Activated naive CD8-positive, alpha-beta T cell treated with anti-CD3 and anti-CD28 coated beads, Interleukin-2, amount 10 ng/mL, durations not matched to agents 7 days and 5 days (primary cell): ENCODE measurements around the gene SYCE3. TPM values are rescaled to one million over a fixed set of nuclear protein-coding genes. Genes with fewer than 3 reads are reported as not detected.

Source experiments
- total RNA-seq, 2 experiments: library from RNA; stranded (reverse); gene quantifications; one replicate each; pipeline ENCODE4 v1.2.3, GENCODE V29; 2021

Gene SYCE3
- total RNA-seq, 2 experiments from 2014 or later: 0.79 to 1.1 TPM

Other genes with a start within 250 kb of the SYCE3 start
- 1 to 10 TPM; 8.8 to 9.5 TPM for gene DENND6B, start 235.9 kb downstream of the SYCE3 start, total RNA-seq
- gene PPP6R2, start 219.6 kb downstream of the SYCE3 start, total RNA-seq: 10 to 100 TPM; 81.6 to 86.8 TPM
- gene SBF1, start 87.9 kb downstream of the SYCE3 start, total RNA-seq: 100 to 1,000 TPM; 211 to 221 TPM
- gene ADM2, start 81.4 kb downstream of the SYCE3 start, total RNA-seq: 1 to 10 TPM; 6.5 to 6.7 TPM
- gene MIOX, start 76.1 kb downstream of the SYCE3 start, total RNA-seq: not detected
- gene LMF2, start 55.2 kb downstream of the SYCE3 start, total RNA-seq: 100 to 1,000 TPM; 128 to 141 TPM
- gene NCAPH2, start 54.7 kb downstream of the SYCE3 start, total RNA-seq: 100 to 1,000 TPM; 126 TPM
- gene SCO2, start 37.3 kb downstream of the SYCE3 start, total RNA-seq: 10 to 100 TPM in 1 of 2 experiments, 1 to 10 TPM in 1; 8.1 to 12.8 TPM
- 10 to 100 TPM; 86.3 to 94.5 TPM for gene TYMP, start 32.9 kb downstream of the SYCE3 start, total RNA-seq
- 10 to 100 TPM; 18.8 to 21.9 TPM for gene KLHDC7B, start 17.0 kb downstream of the SYCE3 start, total RNA-seq
- gene CPT1B, start 15.5 kb upstream of the SYCE3 start, total RNA-seq: 10 to 100 TPM; 85.2 to 95.4 TPM
- 100 to 1,000 TPM; 132 to 137 TPM for gene CHKB, start 19.9 kb upstream of the SYCE3 start, total RNA-seq
- under 1 TPM; 0.28 to 0.39 TPM for gene MAPK8IP2, start 37.9 kb upstream of the SYCE3 start, total RNA-seq
- 10 to 100 TPM; 65.2 to 65.4 TPM for gene ARSA, start 65.2 kb upstream of the SYCE3 start, total RNA-seq
- under 1 TPM in 1 of 2 experiments, not detected in 1; 0.06 TPM for gene SHANK3, start 109.9 kb upstream of the SYCE3 start, total RNA-seq
- gene ACR, start 175.3 kb upstream of the SYCE3 start, total RNA-seq: not detected
- 10 to 100 TPM; 38.4 to 41.0 TPM for gene RABL2B, start 220.7 kb upstream of the SYCE3 start, total RNA-seq